BLaER1 treated with 17β-estradiol and CSF1 and Interleukin-3, amounts not matched to agents 10 nM and 100 nM (cell line): Measurements from ENCODE around the gene TCF12.

ENCODE experiments used
- H3K27ac ChIP-seq, 11 experiments: shearing (Covaris generic); formaldehyde crosslinking; 2 replicates each; pipeline ENCODE4 v1.8.1; 2022
- H3K27me3 ChIP-seq, 11 experiments: shearing (Covaris generic); formaldehyde crosslinking; 2 replicates each; pipeline ENCODE4 v1.8.1; 2022
- H3K36me3 ChIP-seq, 11 experiments: shearing (Covaris generic); formaldehyde crosslinking; 2 replicates each; pipeline ENCODE4 v1.8.1; 2022
- H3K4me1 ChIP-seq, 10 experiments: shearing (Covaris generic); formaldehyde crosslinking; 2 replicates each; pipeline ENCODE4 v1.8.1; 2022
- H3K4me2 ChIP-seq, 11 experiments: shearing (Covaris generic); formaldehyde crosslinking; 2 replicates each; pipeline ENCODE4 v1.8.1; 2022
- H3K4me3 ChIP-seq, 10 experiments: shearing (Covaris generic); formaldehyde crosslinking; 2 replicates each; pipeline ENCODE4 v1.8.1; 2022
- H3K9ac ChIP-seq, 11 experiments: shearing (Covaris generic); formaldehyde crosslinking; 2 replicates each; pipeline ENCODE4 v1.8.1; 2022
- H3K9me3 ChIP-seq, 11 experiments: shearing (Covaris generic); formaldehyde crosslinking; replicated peaks in 1 of 11; 2 replicates each; pipeline ENCODE4 v1.8.1; 2022
- H4K20me1 ChIP-seq, 11 experiments: shearing (Covaris generic); formaldehyde crosslinking; 2 replicates each; pipeline ENCODE4 v1.8.1; 2022
- Cebpa-rat ChIP-seq, 11 experiments: shearing (Covaris generic); IDR thresholded peaks; 2 replicates each; pipeline ENCODE4 v1.8.1; 2022

The TCF12 gene

GRCh38 chr15:56886932-56887781 lies 31.3 kb upstream of the TCF12 start:
- no peaks in the 10 kb centered on the region for H3K27me3 ChIP-seq
- peak overlapping the region; percentile 80 to 97 (median 92) for H3K4me2 ChIP-seq
- TF ChIP-seq Cebpa-rat (IDR thresholded peaks at IDR 0.05) = no peak
- peak overlapping the region; percentile 80 to 95 (median 86) for H3K9ac ChIP-seq
- no peaks in the 10 kb centered on the region for H4K20me1 ChIP-seq
- peaks cover 13 to 45% (median 21%) of the 10 kb centered on the region in 10 experiments for H3K4me1 ChIP-seq
- peak overlapping the region; percentile 71 to 94 (median 90) for H3K27ac ChIP-seq
- no peaks in the 10 kb centered on the region for H3K9me3 ChIP-seq
- peak overlapping the region; percentile 61 to 76 (median 68) for H3K4me3 ChIP-seq
- no peaks in the 10 kb centered on the region for H3K36me3 ChIP-seq

GRCh38 chr15:56887782-56888438 lies 30.5 kb upstream of the TCF12 start:
- TF ChIP-seq Cebpa-rat (IDR thresholded peaks at IDR 0.05) = no peak
- Histone ChIP-seq H3K4me1 (peaks cover 13 to 45% (median 21%) of the 10 kb centered on the region in 10 experiments), H3K4me2 (peak overlapping the region; percentile 80 to 97 (median 92)), H3K4me3 (peak overlapping the region; percentile 61 to 76 (median 68)), H4K20me1 (no peaks in the 10 kb centered on the region), H3K27ac (peak overlapping the region; percentile 71 to 94 (median 90)), H3K27me3 (no peaks in the 10 kb centered on the region), H3K36me3 (no peaks in the 10 kb centered on the region), H3K9ac (peak overlapping the region; percentile 80 to 95 (median 86)), H3K9me3 (no peaks in the 10 kb centered on the region)

DNA sequence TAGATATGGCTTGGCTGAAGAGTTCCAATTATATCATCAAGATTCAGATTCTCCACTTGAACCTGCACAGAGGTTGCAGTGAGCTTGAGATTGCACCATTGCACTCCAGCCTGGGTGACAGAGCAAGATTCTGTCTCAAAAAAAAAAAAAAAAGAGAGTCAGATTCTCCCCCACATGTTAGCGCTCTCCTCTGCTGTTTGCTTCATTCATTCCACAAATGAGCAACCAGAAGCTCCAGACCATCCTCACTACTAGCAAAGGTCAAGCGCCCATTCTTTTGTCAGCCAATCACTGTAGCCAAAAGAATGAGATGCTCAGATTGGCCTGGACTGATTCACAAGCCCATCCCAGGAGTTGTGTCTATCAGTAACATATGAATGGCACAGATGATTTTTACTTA lies 28.4 kb upstream of the TCF12 start:
- no peak overlapping the region for H3K4me2 ChIP-seq
- H3K27ac ChIP-seq = no peak overlapping the region
- no peak overlapping the region for H3K9ac ChIP-seq
- H3K4me1 ChIP-seq = peaks cover 13 to 41% (median 21%) of the 10 kb centered on the region in 10 experiments
- no peak overlapping the region for H3K4me3 ChIP-seq
- no peaks in the 10 kb centered on the region for H3K9me3 ChIP-seq
- H4K20me1 ChIP-seq = no peaks in the 10 kb centered on the region
- no peak for TF ChIP-seq Cebpa-rat (IDR thresholded peaks at IDR 0.05)
- no peaks in the 10 kb centered on the region for H3K36me3 ChIP-seq
- no peaks in the 10 kb centered on the region for H3K27me3 ChIP-seq

DNA sequence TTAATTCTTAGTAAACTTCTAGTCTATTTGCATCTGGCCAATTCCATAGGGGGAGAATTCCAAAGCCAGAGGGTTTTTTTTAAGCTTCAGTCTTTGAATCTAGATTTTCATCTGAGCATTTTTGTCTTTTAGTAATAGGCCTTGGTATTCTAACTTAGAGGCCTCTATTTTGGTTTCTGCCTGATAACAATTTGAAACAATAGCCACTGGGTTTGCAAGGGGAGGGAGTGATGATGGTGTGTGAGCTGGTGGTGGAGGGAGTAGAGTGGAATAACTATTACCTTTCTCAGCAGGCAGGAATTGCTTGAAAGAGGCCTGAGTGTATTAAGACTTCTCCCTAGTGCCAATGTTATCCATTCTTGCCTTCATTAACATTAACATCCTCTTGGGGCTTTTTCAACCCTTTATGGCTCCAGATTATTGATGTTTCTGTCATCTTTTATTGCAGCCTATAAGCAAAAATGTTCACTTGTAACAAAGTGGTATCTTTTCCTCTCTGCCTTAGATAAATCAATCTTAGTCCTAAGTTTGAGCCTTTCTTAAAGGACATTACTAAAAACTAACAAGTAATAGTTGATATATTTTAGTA lies 26.5 kb upstream of the TCF12 start:
- Histone ChIP-seq H3K27me3 (no peaks in the 10 kb centered on the region), H4K20me1 (no peaks in the 10 kb centered on the region), H3K9ac (no peak overlapping the region), H3K4me3 (no peak overlapping the region), H3K4me1 (peaks cover 10 to 22% (median 14%) of the 10 kb centered on the region in 10 experiments), H3K27ac (no peak overlapping the region), H3K4me2 (no peak overlapping the region), H3K9me3 (peaks cover 3 to 14% (median 9%) of the 10 kb centered on the region in 11 experiments; a peak in 20 of 22 replicates), H3K36me3 (no peaks in the 10 kb centered on the region; a peak in 1 of 22 replicates)
- TF ChIP-seq Cebpa-rat (IDR thresholded peaks at IDR 0.05) = no peak

DNA sequence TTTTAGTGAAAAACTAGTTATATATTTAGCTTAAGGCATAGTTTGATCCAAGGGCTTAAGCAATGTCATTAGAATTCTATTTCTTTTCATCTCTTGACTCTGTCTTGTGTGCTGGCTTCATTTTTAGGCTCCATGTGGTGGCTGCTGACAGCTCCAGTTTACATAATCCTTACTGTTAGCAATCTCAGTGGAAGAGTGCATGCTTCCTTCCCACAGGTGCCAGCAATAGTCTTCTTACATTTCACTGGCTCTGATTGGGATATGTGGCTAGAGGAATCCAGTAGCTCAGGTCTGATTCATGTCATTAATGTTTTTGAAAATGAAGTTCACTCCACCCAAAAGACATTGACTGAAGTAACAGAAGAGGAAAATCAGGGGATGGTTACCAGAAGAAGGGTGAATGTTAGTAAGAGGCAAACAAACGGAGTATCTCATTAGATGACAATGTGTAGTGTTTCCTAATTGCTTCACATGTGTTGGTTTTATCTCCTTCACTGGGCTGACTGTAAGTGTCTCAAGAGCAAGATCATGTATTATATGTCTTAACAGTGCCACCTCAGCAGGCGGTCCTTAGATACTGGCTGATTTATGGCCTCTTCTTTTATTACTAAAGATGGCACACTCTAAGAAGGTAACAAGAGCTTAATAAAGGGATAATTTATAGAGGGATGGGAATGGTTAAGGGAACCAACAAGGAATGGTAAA lies 25.6 kb upstream of the TCF12 start:
- H3K9me3 ChIP-seq = peaks cover 6 to 17% (median 13%) of the 10 kb centered on the region in 11 experiments; a peak in 20 of 22 replicates
- H3K27ac ChIP-seq = no peak overlapping the region
- no peak for TF ChIP-seq Cebpa-rat (IDR thresholded peaks at IDR 0.05)
- no peaks in the 10 kb centered on the region for H4K20me1 ChIP-seq
- no peak overlapping the region for H3K4me3 ChIP-seq
- H3K4me1 ChIP-seq = peaks cover 4 to 18% (median 9%) of the 10 kb centered on the region in 10 experiments
- no peak overlapping the region for H3K9ac ChIP-seq
- no peaks in the 10 kb centered on the region; a peak in 1 of 22 replicates for H3K36me3 ChIP-seq
- H3K4me2 ChIP-seq = no peak overlapping the region
- no peaks in the 10 kb centered on the region for H3K27me3 ChIP-seq

- no peaks in the 10 kb centered on the region for H3K27me3 ChIP-seq
- H3K4me2 ChIP-seq = no peak overlapping the region
- H3K9ac ChIP-seq = no peak overlapping the region
- peaks cover 0 to 13% (median 4%) of the 10 kb centered on the region in 10 experiments; a peak in 14 of 20 replicates for H3K4me1 ChIP-seq
- H3K27ac ChIP-seq = no peak overlapping the region
- no peaks in the 10 kb centered on the region; a peak in 1 of 22 replicates for H3K36me3 ChIP-seq
- TF ChIP-seq Cebpa-rat (IDR thresholded peaks at IDR 0.05) = no peak
- H4K20me1 ChIP-seq = no peaks in the 10 kb centered on the region
- H3K9me3 ChIP-seq = peaks cover 6 to 17% (median 13%) of the 10 kb centered on the region in 11 experiments; a peak in 20 of 22 replicates
- no peak overlapping the region for H3K4me3 ChIP-seq
These were observed 25.1 kb upstream of the TCF12 start for GRCh38 chr15:56893364-56893678.

DNA sequence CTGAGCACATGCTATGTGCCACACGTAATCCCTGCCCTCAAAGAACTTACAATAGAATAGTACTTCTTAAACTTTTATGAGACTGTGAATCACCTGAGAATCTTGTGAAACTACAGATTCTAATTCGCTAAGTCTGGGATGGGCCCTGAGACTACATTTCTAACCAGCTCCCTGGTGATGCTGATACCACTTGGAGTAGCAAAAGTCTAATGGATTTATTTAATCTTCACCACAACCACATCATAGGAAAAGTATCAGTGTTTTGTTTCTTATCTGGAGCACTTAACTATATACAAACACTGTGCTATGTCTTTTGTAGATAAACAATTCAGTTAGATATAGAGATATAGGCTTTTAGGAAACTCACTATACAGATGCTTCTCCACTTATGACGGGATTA lies 23.8 kb upstream of the TCF12 start:
- peaks cover 6 to 21% (median 13%) of the 10 kb centered on the region in 11 experiments; a peak in 20 of 22 replicates for H3K9me3 ChIP-seq
- H3K4me3 ChIP-seq = no peak overlapping the region
- no peak overlapping the region for H3K27ac ChIP-seq
- no peaks in the 10 kb centered on the region; a peak in 1 of 20 replicates for H3K4me1 ChIP-seq
- H3K36me3 ChIP-seq = no peaks in the 10 kb centered on the region; a peak in 1 of 22 replicates
- H3K9ac ChIP-seq = no peak overlapping the region
- no peaks in the 10 kb centered on the region for H4K20me1 ChIP-seq
- H3K4me2 ChIP-seq = no peak overlapping the region
- no peak for TF ChIP-seq Cebpa-rat (IDR thresholded peaks at IDR 0.05)
- no peaks in the 10 kb centered on the region for H3K27me3 ChIP-seq

DNA sequence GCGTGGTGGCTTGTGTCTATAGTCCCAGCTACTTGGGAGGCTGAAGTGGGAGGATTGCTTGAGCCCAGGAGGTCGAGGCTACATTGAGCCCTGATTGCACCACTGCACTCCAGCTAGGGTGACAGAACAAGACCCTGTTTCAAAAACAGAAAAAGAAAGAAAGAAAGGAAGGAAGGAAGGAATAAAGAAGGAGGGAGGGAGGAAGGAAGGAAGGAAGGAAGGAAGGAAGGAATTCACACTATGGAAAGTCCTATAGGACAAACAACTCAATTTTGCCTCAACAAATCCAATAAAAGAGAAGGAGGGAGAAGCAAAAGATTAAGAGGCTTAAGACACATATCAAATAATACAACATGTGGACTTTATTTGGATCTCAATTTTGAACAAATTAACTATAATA lies 16.5 kb upstream of the TCF12 start:
- H3K4me1 ChIP-seq = peaks cover 1 to 11% (median 5%) of the 10 kb centered on the region in 10 experiments

More for the DNA sequence above, 16.5 kb upstream of the TCF12 start:
- TF ChIP-seq Cebpa-rat (IDR thresholded peaks at IDR 0.05) = no peak
- Histone ChIP-seq H3K27ac (no peak overlapping the region), H3K4me2 (no peak overlapping the region), H3K4me3 (no peak overlapping the region), H3K9ac (no peak overlapping the region), H3K27me3 (no peaks in the 10 kb centered on the region), H3K9me3 (peaks cover 9 to 18% (median 13%) of the 10 kb centered on the region in 11 experiments), H3K36me3 (no peaks in the 10 kb centered on the region; a peak in 1 of 22 replicates), H4K20me1 (no peaks in the 10 kb centered on the region)
